HG03439 (cell line): ENCODE results near the gene FHOD3.
"Not testable (repeated sequence)": the region's sequence is repeated elsewhere in the genome, so short reads cannot be mapped to it uniquely, and the experiment has no call there.

Experiments
- ATAC-seq: cut with Tn5 transposase; IDR thresholded peaks from one replicate; pipeline ENCODE4 v1.9.1; 2021; ENCODE audit warnings: mild to moderate bottlenecking, moderate library complexity; ENCODE audit not compliant: unreplicated experiment

FHOD3 gene

DNA sequence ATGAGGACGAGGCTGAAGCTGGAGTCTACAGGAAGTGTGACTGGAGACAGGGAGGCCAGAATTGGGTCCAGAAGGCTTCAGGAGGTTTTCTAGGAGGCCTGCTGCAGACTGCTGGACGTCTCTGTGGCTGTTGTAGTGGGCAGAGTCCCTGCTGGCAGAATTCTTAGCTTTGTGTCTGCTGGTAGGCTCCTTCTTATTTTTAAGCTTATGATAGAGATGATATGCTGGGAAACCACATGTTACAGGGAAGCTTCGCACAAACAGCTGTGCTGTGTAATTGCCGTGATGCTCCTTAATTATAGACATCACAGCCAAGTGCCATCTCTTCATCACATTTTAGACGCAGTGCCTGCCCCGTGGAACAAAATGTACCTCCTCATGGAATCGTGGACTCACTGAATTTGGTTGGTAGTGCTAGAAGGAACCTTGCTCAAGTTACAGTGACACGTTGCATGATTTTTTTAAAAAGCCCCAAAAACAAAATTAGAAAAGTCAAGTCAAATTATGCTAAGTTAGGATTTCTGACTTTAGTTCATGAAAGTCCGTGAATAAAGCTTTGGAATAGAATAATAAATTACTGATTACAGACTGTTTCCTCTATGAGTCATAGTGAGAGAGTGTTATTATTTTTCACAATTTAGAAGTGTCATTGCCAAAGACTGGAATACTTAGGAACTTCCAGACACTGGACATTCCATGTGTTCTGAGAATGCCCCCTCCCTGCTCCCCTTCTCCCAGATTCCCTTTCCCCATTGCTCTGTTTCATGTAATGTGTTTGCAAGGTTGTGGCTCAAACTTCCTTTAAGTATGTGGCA, 144.1 kb downstream of the FHOD3 start:
- ATAC-seq = no peak

- ATAC-seq = no peak
Observed at GRCh38 chr18:36442717-36443116, 145.2 kb downstream of the FHOD3 start.

GRCh38 chr18:36446059-36446458, 148.5 kb downstream of the FHOD3 start:
- no peak for ATAC-seq

DNA sequence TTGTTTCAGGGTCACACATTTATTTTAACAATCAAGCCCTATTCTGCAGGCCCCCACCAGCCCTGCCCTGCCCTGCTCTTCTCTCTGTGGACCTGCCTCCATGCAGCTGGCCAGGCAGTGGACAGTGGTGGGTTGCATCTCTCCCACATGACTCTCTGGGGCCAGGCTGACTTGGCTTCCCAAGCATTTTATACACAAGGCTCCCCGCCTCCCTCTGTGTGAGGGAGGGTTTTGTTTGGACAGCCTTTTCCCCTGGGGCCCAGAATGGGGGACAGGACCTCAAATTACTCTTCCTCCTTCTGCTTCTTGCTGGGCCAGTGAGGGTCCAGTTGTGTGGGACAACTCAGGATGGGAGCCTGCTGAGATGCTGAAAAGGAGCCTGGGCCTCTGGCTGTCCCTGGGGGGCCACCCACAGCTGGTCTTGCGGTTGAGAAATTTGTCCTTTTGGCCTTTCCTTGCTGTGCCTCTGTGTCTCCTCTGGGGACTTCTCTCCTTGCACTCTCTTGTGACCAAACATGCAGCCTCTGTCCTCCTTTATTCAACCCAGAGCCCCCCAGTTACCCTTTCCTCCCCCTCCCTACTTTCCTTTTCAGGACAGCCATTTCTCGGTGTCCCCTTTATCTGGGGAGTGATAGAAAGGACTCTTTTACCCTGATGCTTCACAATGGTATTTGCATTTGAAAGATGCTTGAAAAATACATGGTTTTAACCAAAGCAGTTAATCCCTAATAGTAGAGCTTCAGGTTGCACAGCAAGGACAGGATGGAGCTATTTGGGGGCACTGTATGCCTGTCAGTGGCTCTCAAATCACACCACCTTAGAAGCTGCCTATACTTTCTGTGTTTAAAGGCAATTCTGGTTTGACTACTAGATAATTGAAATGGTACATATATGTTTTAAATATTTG, 151.1 kb downstream of the FHOD3 start:
- no peak for ATAC-seq

DNA sequence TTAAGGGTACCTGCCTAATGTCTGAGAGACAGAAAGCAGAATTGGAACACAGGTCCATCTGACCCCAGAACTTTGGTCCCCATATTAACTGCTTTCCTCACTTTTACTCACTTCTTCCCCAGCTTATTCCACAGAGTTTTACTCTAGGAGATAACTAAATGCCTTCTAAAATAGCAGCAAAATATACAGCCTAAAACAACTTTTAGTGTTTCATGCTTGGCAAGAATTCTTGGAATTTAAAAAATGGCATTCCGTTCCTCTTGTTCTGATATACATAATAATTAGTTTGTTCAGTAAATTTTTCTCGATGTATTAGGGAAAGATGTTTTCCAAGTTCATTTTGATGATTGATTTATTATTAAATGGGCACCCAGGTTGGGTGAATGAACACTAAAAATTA, 151.9 kb downstream of the FHOD3 start:
- no peak for ATAC-seq

DNA sequence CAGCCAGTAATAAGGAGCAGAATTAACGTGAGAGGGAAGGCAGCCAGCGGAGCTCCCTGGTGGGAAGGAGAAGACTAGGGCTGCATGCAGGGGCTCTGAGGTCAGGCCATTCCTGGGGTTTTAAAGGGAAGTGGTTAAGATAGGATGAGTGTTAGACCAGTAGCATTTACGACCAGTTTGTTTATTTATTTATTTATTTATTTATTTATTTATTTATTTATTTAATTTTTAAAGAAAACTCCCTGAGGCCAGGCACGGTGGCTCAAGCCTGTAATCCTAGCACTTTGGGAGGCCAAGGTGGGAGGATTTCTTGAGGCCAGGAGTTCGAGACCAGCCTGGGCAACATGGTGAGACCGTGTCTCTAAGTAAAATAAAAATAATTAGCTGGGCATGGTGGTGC, 152.8 kb downstream of the FHOD3 start:
- ATAC-seq = no peak

DNA sequence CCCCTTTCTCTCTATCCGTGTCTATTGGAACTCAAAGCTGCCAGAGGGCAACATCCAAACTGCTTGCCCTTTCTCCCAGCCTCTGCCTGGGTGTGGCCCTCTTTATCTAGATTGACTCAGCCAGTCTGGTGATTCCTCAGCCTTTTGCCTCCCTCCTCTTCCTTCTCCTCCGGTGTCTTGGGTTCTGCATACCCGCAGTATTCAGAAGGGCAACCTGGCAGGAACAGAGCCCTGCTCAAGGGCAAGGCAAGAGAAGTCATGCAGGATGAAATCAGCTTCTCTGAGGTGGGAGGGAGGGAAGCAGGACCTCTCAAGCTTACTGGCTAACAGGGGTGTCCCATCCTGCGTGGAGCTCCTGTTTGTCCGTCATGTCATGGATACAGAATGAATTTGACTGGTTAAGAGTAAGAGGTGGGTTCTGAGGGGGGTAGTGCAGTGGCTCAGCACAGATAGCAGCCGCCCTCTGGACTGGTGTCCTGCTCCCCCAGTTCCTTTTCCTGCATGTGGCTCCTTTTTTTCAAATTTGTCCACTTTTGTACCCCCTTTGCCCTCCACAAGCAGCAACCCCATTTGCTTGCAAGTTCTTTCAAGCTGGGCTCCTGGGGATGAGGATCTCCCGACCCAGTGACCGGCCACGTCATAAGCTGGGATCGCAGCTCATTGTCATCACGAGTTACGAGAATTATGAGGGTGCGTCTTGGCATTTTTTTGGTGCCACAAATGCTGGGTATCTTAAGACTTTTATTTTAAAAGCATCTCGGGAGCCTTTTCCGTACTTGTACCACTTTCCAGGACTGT, 154.1 kb downstream of the FHOD3 start:
- ATAC-seq = no peak

DNA sequence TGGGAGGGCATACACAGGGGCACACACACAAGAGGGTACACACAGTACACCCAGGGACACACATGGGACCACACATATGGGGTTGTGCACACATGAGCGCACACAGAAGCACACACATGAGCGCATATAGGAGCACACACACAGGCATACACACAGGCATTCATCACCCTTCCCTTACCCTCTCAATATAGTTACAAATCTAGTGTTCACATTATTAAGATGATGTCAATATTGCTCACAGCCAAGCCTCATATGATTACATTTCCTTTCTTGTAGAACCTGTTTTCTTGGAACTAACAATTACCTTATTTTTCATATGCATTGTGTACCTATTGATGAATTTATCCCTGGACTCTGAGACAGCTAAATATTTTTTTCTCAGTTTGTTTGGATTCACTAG, 156.7 kb downstream of the FHOD3 start:
- ATAC-seq = no peak

- no peak for ATAC-seq
Observed at GRCh38 chr18:36454848-36455458, 157.4 kb downstream of the FHOD3 start.

DNA sequence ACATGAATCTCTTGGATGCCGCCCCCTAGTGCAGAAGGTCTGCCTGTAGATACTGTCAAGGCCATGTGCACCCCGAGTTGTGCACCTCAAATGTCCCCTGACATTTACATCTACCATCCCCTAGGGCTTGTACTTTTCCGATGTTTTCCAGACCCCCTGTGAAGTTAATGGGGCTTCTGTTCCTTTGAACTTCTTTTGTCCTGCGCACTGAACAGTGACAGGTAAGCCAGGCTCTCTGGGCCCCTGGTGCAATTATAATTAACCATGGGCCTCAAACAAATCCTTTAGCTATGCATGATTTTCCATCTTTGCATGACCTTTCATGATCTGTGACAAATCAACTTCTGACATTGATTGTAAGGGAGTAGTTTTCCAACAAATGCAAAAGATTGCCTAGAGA, 158.4 kb downstream of the FHOD3 start:
- no peak for ATAC-seq

DNA sequence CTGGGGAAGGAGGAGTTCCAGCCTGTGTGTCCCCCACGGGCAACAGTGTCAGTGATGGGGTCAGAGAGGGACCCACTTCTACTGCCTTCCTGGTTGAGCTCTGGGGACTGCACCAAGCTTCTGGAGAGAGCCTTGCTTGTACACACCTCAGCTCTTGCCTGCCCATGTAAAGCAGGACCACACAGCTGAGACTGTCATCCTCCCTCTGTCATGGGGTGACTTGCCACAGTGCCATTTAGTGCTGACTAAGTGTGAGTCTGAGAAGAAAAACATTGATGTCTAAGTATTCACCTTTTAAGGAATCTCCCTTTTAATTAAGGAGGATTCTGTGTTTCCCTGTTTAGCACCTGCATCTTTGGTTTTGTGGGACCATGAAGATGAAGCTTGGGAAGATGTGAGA, 159.1 kb downstream of the FHOD3 start:
- no peak for ATAC-seq

DNA sequence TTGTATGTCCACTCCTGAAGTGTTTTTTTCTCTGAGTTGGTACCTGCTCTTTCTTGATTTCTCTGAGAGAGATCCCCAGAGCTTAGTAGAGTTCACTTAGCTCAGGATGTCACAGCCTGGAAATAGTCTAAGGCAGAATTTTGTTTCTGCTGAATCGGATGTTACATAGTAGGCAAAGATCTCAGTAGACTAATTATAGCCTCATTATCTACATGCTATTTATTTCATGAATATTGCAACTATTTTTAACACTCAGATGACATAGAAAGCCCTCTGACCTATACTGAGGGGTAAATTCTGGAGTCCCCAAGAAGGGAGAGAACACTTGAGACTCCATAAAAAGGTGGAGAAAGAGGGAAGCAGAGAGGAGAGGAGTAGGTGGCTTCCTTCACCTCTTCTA, 160.2 kb downstream of the FHOD3 start:
- ATAC-seq = no peak

DNA sequence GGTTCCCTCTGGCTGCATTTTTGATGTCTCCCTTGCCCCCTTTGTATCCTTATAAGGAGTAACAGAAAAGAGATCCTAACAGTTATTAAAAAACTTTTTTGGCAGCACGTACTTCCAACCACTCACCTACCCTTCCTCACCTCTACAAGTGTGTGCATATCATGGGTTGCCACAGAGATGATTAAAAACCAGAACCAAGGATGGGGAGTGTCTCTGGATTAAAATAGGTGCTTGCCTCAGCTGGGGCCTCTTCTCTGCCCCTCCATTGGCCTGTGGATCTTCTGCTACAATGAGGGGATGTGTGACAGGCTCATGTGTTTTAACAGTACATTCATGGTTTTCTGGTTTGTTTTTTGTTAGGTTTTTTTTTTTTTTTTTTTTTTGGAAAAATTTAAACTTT, 160.8 kb downstream of the FHOD3 start:
- ATAC-seq = no peak

- ATAC-seq = no peak
Observed at GRCh38 chr18:36459203-36459602, 161.7 kb downstream of the FHOD3 start.

DNA sequence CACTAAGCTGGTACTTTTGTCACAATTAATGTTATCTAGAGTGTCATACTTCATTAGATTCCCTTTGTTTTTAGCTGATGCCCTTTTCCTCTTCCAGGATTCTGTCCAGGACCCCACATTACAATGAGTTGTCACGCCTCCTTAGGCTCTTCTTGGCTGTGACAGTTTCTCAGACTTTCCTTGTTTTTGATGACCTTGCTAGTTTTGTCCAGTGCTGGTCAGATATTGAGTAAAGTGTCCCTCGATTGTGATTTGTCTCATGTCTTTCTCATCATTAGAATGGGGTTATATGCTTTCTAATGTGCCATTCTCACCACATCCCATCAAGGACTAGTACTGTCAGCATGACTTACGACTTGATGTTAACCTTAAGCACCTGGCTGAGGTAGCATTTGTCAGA, 162.3 kb downstream of the FHOD3 start:
- ATAC-seq = no peak

- ATAC-seq = no peak
Observed at GRCh38 chr18:36460324-36460850, 162.9 kb downstream of the FHOD3 start.

DNA sequence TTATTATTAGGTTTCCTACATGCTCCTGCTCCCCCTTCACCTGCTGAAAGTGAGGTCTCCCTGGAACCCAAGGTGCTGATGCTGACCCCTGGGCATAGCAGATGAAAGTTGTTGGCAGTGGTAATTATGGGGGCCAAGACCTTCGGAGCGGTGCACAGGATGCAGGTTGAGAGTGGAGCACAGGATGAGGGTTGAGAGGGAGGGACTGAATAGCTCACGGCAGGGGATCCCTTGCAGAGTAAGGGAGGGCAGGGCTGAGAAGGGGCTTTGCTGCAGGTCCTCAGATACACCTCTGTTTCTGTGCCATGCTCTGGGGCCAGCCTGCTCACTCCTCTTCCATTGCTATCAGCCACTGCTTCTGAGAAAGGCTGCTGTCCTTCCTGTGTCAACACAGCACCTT, 163.3 kb downstream of the FHOD3 start:
- ATAC-seq = no peak

DNA sequence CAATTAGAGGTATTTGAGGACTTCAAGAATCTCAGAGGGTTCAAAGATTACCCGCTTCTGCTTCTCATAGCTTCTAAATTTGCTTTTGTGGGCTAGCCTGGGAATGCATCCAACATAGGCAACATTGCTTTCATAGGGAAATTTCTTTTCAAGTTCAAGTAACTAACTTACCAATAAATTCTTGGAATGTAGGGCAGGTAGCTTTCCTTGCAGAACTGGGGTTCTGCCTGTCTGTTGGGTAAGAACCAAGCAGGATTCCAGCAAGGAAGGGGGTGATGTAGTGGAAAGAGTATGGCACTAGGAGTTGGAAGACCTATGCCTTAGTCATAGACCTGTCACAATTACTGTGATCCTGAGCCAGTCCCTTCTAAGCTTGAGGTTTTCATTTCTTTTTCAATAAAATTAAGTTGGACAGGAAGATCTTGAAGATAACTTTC, 164.1 kb downstream of the FHOD3 start:
- ATAC-seq = no peak

DNA sequence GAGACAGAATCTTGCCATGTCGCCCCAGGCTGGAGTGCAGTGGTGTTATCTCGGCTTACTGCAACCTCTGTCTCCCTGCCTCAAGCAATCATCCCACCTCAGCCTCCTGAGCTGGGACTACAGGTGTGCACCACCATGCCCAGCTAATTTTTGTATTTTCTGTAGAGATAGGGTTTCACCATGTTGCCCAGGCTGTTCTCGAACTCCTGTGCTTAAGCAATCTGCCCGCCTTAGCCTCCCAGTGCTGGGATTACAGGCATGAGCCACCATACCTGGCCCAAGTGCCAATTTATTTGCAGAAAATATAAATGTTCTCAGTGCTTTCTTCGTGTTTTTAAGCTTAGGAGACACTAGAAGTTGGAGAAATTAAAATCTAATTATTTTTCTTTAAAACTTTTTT, 166.0 kb downstream of the FHOD3 start:
- ATAC-seq = not testable (repeated sequence)

DNA sequence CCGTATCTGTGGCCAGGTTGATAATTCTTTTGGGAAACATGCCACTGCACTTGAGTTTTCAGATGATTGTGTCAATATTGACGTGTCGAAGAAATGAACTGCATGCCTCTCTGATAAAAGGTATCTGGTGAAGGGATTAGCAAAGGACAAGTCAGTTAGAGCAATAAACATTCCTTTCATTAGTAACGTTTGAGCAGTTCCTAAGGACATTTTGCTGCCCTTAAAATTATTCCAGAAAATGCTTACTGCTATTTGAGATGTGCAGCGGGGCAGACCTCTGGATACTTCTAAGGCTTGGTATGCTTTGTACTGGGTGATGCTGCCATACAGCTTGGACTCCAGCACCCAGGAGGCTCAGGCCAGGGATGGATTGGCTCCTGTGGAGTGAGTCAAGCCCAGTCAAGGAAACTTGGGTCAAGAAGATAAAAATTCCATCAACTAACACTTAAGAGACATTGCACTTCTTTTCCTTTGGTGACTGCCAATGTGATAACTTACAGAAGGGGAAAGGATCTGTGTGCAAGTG, 166.7 kb downstream of the FHOD3 start:
- no peak for ATAC-seq
